ENCODE measurements around the gene TRAPPC5. TPM values are rescaled to one million over a fixed set of nuclear protein-coding genes. Genes with fewer than 3 reads are reported as not detected.

TRAPPC5 gene
- total RNA-seq (2021; ENCODE audit: unreplicated experiment) (101 TPM), Bru-seq, nascent RNA (percentile 51 among the genes with signal in this experiment), BruChase-seq, experiment 1, labeled RNA remaining after a 6-hour chase (percentile 60 among the genes with signal in this experiment), BruChase-seq, experiment 2, labeled RNA remaining after a 2-hour chase (percentile 62 among the genes with signal in this experiment)
- polyA plus RNA-seq (2012) = 155 and 183 TPM in 2 replicates
- long read RNA-seq, full-length matches to known transcripts = 46 of 58 reads
- long read RNA-seq, partial matches to known transcripts = 0 of 58 reads
- long read RNA-seq, other reads (novel, unspliced or antisense) = 12 of 58 reads

DNA sequence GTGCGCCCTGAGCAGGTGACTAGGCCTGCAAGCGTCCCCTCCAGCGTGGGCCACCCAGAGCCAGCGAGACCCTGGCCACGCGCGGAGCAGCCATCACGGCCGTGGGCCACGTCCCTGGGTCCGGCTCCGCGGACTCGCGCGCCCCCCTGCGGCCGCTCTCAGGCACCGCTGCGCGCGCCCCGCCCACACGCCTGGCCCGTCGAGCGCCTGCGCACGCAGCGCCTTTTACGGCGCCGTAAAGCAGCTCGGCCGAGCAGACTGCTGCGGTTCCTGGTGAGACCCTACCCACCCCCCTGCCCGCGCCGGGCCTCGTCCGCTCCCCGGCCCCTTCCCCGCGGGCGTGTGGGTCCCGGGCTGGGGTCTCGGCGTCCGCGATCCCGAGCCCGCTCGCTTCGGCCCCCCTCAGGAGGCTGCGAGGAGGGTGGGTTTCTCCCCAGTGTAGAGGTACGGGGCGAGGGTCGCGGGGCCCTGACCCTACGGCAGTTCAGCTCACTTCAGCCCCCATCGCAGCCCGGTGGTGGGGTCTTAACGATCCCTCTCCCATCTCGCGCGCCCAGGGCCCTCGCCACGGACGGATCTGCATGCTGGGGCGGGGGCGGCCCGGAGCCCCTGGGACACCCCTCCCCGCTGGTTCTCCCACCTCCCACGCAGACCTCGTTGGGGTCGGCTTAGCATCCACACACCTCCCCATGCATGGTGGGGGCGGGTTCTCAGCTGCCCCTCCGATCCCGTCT lies at the start of gene TRAPPC5:
Gene TRAPPC5, plus strand, starts transcription at position 228 of the 734 bp plus-strand sequence. CDS start 1,421 bp downstream, outside the sequence.
- Histone ChIP-seq H3K4me2 (ENCODE audit: low read length) (peak within 1 kb of the TSS; percentile 93), H3K27me3 (ENCODE audit: insufficient read depth, low read length) (no peaks in the 10 kb centered on the region), H3K4me1 (ENCODE audit: control insufficient read depth in 1 of 2, insufficient read depth in 2 of 2, low read length in 2 of 2) (peaks cover 3 to 26% of the 10 kb centered on the region in 2 experiments), H2AFZ (ENCODE audit: low read depth, low read length, poor library complexity, severe bottlenecking) (peak within 1 kb of the TSS; percentile 42), H3K4me3 (replicated peaks in 1 of 2; ENCODE audit: low read depth in 1 of 2, low read length in 2 of 2) (peak within 1 kb of the TSS; percentile 95), H3K79me2 (ENCODE audit: insufficient read depth, low read length) (peaks cover 21% of the 10 kb centered on the region; the same call in 1 of the 2 replicates), H3K27ac (ENCODE audit: low read depth, low read length) (peak within 1 kb of the TSS; percentile 96), H4K20me1 (ENCODE audit: insufficient read depth) (no peaks in the 10 kb centered on the region), H3K9me2 (ENCODE audit: insufficient read depth) (no peaks in the 10 kb centered on the region), H3K36me3 (ENCODE audit: control insufficient read depth in 1 of 2, insufficient read depth in 2 of 2, low read length in 2 of 2) (peaks cover 4 to 9% of the 10 kb centered on the region in 2 experiments; a peak in 3 of 4 replicates), H3K9me3 (ENCODE audit: control insufficient read depth in 1 of 2, insufficient read depth in 1 of 2, low read depth in 1 of 2, low read length in 2 of 2) (no peaks in the 10 kb centered on the region), H3K9ac (ENCODE audit: low read length) (peak within 1 kb of the TSS; percentile 90)
- intact Hi-C loops (cut with micrococcal nuclease) = loop anchor here (1.0 to 10.0 kb wide), 3 partner anchors 112 to 326 kb away; no protein-coding TSS in a partner anchor
- ChIA-PET POLR2A (interaction anchor here (0.9 to 1.6 kb wide), 6 partner anchors 16 to 119 kb away, joined by 3 to 10 read pairs (median 3); no protein-coding TSS in a partner anchor), CTCF (interaction anchor here (0.5 to 2.0 kb wide), 30 partner anchors 10 to 581 kb away, joined by 3 to 56 read pairs (median 4); partner anchors contain the start of genes CAMSAP3, PET100, RETN and XAB2), RAD21 (ENCODE audit: low non-redundant PET in 1 of 2, low total read pairs in 2 of 2, uncharacterized antibody in 2 of 2, unreplicated experiment in 2 of 2) (interaction anchor here (0.7 to 1.9 kb wide), 6 partner anchors 112 to 326 kb away, joined by 3 to 19 read pairs (median 6); no protein-coding TSS in a partner anchor)
- DNase-seq (ENCODE audit: low read depth, low spot score) = peak; percentile 58
- TF ChIP-seq ZBTB33 (IDR thresholded peaks at IDR 0.05; ENCODE audit: extremely low read depth, insufficient replicate concordance, low read length) (peak; percentile 48), TCF7L2 (IDR thresholded peaks at IDR 0.05; ENCODE audit: borderline replicate concordance, extremely low read depth, insufficient read depth, insufficient read length) (peak; percentile 50), FOSL1 (IDR thresholded peaks at IDR 0.05; ENCODE audit: low read depth) (no peak), SP1 (IDR thresholded peaks at IDR 0.05; ENCODE audit: low read depth) (no peak), POLR2A (IDR thresholded peaks at IDR 0.05; ENCODE audit: borderline replicate concordance, extremely low read depth, insufficient read depth, insufficient read length) (peak; percentile 52), ZFX (IDR thresholded peaks at IDR 0.05) (peak; percentile 55; the same call in 1 of the 2 replicates), POLR2AphosphoS5 (IDR thresholded peaks at IDR 0.05; ENCODE audit: low read depth, low read length) (peak; percentile 85), RAD21 (IDR thresholded peaks at IDR 0.05; ENCODE audit: low read depth) (peak; percentile 90), EGR1 (IDR thresholded peaks at IDR 0.05; ENCODE audit: low read depth) (peak; percentile 69), ZNF274 (IDR thresholded peaks at IDR 0.05; ENCODE audit: low read depth, low read length) (no peak), YY1 (IDR thresholded peaks at IDR 0.05; ENCODE audit: extremely low read depth, insufficient replicate concordance, low read depth, low read length) (peak; percentile 39)
- TF ChIP-seq, protein P1, sequence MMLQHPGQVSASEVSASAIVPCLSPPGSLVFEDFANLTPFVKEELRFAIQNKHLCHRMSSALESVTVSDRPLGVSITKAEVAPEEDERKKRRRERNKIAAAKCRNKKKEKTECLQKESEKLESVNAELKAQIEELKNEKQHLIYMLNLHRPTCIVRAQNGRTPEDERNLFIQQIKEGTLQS (IDR thresholded peaks at IDR 0.05) = no peak
- TF ChIP-seq, protein P2, sequence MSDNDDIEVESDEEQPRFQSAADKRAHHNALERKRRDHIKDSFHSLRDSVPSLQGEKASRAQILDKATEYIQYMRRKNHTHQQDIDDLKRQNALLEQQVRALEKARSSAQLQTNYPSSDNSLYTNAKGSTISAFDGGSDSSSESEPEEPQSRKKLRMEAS (IDR thresholded peaks at IDR 0.05) = peak; percentile 41; the same call in 1 of the 2 replicates
- TF ChIP-seq, protein P3, sequence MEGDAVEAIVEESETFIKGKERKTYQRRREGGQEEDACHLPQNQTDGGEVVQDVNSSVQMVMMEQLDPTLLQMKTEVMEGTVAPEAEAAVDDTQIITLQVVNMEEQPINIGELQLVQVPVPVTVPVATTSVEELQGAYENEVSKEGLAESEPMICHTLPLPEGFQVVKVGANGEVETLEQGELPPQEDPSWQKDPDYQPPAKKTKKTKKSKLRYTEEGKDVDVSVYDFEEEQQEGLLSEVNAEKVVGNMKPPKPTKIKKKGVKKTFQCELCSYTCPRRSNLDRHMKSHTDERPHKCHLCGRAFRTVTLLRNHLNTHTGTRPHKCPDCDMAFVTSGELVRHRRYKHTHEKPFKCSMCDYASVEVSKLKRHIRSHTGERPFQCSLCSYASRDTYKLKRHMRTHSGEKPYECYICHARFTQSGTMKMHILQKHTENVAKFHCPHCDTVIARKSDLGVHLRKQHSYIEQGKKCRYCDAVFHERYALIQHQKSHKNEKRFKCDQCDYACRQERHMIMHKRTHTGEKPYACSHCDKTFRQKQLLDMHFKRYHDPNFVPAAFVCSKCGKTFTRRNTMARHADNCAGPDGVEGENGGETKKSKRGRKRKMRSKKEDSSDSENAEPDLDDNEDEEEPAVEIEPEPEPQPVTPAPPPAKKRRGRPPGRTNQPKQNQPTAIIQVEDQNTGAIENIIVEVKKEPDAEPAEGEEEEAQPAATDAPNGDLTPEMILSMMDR (IDR thresholded peaks at IDR 0.05 in 2 of 3, conservative IDR thresholded peaks at IDR 0.05 in 1 of 3; ENCODE audit: borderline replicate concordance in 1 of 3, insufficient read depth in 1 of 3, low read depth in 2 of 3, low read length in 2 of 3) = peak; percentile 55 to 84 (median 79)
- peak; percentile 72 for ATAC-seq
- no TSS peak for BruUV-seq (replicated peaks)
